GM21360 (cell line): ENCODE data around the gene PPRC1.

Source experiments
- ATAC-seq: cut with Tn5 transposase; IDR thresholded peaks from one replicate; pipeline ENCODE4 v1.9.1; 2021; ENCODE audit warnings: mild to moderate bottlenecking, moderate library complexity; ENCODE audit not compliant: unreplicated experiment

PPRC1 gene, protein sequence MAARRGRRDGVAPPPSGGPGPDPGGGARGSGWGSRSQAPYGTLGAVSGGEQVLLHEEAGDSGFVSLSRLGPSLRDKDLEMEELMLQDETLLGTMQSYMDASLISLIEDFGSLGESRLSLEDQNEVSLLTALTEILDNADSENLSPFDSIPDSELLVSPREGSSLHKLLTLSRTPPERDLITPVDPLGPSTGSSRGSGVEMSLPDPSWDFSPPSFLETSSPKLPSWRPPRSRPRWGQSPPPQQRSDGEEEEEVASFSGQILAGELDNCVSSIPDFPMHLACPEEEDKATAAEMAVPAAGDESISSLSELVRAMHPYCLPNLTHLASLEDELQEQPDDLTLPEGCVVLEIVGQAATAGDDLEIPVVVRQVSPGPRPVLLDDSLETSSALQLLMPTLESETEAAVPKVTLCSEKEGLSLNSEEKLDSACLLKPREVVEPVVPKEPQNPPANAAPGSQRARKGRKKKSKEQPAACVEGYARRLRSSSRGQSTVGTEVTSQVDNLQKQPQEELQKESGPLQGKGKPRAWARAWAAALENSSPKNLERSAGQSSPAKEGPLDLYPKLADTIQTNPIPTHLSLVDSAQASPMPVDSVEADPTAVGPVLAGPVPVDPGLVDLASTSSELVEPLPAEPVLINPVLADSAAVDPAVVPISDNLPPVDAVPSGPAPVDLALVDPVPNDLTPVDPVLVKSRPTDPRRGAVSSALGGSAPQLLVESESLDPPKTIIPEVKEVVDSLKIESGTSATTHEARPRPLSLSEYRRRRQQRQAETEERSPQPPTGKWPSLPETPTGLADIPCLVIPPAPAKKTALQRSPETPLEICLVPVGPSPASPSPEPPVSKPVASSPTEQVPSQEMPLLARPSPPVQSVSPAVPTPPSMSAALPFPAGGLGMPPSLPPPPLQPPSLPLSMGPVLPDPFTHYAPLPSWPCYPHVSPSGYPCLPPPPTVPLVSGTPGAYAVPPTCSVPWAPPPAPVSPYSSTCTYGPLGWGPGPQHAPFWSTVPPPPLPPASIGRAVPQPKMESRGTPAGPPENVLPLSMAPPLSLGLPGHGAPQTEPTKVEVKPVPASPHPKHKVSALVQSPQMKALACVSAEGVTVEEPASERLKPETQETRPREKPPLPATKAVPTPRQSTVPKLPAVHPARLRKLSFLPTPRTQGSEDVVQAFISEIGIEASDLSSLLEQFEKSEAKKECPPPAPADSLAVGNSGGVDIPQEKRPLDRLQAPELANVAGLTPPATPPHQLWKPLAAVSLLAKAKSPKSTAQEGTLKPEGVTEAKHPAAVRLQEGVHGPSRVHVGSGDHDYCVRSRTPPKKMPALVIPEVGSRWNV (N-terminal part only)

DNA sequence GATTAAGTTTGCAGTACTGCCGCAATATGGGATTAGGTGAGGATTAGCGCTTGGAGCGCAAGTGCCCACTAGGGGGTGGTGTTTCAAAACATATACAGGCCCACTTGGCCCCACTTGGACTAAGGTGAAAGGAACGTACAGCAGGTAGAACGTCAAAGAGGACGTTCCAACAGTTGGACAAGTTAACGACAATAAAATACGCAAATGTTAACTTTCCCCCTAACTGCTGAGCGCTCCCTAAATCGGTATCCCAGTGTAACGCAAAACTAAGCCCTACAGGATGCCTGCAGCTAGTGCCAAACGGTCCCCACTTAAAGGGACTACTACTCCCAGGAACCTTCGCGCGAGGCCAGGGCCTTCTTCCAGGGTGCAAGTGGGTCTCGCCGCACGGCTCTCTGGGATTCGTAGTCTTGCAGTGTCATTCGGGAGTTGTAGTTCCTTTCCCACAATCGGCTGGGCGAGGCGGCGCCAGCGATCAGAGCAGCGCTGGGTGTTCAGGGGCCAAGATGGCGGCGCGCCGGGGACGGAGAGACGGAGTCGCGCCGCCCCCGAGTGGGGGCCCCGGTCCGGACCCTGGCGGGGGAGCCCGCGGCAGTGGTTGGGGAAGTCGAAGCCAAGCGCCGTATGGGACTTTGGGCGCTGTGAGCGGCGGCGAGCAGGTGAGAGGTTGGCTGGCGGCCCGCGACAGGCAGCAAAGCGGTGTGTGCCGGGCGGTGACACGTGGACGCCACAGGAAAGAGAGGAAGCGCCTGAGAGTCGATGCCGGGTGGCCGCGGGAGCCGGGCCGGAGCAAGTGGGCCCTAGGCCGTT, at the start of gene PPRC1:
Gene PPRC1, plus strand, starts transcription at position 478 of the 810 bp plus-strand sequence. Its CDS starts 29 bp downstream, at position 507.
- ATAC-seq: peak; percentile 86

DNA sequence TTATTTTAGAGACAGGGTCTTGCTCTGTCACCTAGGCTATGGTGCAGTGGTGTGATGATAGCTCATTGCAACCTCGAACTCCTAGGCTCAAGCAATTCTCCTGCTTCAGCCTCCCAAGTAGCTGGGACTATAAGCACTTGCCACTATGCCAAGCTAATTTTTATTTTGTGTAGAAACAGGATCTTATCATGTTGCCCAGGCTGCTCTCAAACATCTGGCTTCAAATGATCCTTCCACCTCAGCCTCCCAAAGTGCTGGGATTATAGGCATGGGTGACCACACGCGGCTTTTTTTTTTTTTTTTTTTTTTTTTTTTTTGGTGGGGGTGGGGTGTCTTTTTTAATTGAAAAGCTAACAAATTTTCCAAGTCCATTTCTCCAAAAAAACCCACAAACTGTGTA, 49.3 kb upstream of the PPRC1 start:
- no peak for ATAC-seq

DNA sequence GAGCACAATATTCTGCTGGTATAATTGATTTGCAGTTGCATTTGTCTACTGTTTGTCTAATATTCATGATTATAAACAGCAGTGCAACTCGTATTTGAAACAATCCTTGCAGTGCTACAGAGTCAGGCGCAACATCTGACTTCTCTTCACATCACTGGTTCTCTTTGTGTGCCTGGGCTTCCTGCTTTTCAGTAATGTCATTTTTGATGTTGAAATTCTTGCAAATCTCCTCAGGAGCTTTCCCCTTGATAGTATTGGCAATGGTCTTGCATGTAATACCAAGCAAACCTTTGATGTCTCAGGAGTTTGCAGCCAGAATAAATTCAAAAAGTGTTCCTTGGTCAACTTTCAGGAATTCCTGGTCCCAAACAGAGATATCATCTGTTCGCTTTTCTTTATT, 47.5 kb upstream of the PPRC1 start:
- ATAC-seq: no peak

DNA sequence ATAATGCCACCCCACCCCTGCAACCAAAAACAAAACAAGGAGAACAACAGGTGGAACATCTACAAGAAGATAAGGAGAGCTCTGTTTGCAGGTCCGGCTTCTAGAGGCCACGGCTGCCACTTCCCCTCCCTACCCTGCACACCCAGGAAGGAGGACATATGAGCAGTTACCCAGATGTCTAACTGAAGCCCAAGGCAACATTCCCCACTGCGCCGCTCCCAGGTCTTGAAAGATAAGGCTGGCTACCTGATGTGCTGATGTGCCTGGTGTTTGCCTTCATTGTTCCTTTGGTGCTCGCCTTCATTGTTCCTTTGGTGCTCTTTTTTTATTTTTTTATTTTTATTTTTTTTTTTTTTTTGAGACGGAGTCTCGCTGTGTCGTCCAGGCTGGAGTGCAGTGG, 46.6 kb upstream of the PPRC1 start:
- ATAC-seq: no peak

DNA sequence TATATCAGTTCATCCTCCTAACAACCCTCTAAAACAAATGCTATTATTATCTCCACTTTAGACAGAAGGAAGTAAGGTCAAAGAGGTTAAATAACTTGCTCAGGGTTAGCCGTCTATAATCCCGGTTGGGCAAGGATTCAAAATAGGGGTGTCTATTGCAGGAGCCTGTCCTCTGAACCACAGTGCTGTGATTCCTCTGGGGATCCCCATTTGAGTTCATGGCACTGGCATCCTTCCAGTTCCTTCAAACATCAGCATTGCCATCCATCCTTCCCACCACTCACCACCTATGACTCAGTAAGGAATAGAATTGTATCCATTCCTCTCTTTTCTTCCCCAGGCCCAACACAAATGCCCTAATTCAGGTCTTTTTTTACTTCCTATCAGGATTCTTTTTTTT, 42.1 kb upstream of the PPRC1 start:
- ATAC-seq: no peak

DNA sequence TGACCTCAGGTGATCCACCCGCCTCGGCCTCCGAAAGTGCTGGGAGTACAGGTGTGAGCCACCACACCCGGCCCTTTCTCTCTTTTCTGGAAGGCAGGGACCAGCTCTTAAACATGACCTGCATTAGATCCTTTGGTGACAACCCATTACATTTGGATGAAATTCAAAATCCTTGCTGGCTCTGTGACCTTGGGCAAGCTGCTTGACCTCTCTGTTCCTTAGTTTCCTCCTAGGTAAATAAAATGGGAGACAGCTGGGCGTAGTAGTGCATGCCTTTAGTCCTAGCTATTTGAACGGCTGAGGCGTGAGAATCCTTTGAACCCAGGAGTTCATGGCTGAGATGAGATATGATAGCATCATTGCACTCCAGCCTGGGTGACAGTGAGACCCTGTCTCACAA, 36.4 kb upstream of the PPRC1 start:
- no peak for ATAC-seq

DNA sequence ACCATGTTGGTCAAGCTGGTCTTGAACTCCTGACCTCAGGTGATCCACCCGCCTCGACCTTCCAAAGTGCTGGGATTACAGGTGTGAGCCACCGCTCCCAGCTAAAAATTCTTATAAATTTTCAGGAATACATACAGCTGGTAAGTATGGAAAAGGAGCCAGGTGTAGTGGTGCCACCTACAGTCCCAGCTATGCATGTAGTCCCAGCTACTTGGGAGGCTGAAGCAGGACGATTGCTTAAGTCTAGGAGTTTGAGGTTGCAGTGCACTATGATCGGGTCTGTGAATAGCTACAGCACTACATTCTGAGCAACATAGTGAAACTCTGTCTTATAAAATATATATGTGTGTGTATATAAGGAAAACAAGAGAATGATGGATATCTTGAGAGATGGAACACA, 31.7 kb upstream of the PPRC1 start:
- no peak for ATAC-seq

DNA sequence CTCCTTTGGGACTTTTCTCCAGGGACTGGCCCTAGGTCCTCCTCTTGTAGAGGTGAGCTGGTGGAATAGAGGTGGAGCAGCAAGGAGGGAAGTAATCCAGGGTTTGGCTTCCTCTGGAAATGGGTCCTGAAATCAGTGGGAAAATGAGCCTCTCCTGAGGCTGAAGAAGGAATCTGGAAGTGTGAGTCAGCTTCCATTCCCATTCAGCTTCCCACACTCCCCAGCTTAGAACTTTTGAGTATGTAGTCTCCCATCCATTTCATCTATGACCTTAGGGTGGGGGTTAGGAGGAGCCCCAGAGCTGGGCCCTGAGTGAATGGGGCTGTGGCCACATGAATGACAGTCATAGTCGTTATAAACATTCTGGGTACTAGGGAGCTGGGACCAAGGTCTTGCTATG, 30.4 kb upstream of the PPRC1 start:
- no peak for ATAC-seq

DNA sequence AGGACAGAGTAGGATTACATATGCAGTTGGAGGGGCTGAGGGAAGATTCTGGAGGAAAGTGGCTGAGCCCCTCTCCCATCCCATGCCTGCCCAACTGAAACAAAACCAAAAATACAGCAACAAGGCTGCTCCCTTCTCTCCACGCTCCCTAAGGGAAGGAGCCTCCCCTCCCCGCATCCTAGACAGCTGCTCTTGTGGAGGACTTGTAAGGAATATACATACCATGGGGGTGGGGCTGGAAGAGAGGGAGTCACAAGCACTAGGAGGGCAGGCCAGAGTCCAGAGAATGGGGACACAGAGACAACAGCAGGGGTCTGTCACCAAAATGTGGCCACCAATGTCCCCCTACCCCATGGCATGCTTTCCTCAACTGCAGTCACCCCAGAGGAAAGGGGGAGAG, 25.8 kb upstream of the PPRC1 start:
- no peak for ATAC-seq

DNA sequence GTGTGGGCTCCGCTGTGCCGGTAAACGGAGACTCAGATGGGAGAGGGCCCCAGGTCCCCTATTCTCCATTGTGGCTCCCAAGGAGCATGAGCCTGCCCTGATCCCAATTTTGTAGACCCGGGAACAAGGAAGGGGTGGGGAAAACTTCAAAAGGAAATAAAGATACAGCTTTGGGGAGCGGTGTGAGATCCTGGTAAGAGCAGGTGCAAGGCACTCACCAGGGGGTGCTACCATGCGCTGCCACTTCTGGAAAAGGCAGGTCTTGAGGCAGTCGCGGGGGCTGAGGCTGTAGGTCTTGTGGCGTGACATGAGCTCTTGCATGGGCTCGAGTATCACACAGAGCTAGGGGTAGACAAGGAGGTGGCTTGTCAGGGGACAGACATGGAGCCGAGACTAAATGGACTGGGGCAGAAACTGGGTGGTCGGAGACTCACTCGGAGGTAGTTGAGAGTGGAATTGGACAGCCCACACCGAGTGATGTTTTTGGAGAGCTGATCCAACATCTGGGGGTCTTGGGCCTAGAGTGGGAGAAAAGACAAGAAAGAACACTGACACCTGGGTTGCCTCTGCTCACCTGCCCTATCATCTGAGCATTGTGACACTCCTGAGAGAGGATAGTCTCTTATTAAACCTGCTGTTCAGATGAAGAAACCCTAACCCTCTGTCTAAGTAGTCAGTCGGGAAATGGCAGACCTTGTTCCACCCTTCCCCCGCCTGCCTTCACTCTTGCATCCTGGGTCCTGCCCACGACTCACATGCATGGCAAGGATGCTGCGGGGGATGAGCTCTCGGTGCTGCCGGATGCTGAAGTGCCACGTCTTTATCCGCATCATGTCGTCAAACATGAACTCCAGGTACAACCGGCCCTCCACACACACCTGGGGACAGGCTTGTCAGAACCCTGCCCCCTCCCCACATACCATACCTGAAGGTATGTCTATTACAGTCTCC, 23.4 kb upstream of the PPRC1 start:
- no peak for ATAC-seq

DNA sequence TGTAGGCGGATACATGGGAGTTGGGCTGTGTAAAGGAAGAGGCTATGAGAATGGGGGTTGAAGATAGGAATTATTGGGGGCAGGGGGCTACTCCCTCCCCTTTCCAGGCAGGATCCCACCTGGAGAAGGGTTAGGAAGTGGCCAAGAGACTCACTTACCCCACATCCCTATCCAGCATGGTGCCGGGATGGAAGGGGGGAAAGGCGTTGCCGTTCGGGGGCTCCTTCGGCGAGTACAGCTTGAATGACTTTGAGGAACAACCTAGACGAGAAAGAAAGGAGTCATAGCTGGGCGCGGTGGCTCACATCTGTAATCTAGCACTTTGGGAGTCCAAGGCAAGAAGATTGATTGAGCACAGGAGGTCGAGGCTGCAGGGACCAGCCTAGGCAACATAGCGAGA, 21.6 kb upstream of the PPRC1 start:
- no peak for ATAC-seq

DNA sequence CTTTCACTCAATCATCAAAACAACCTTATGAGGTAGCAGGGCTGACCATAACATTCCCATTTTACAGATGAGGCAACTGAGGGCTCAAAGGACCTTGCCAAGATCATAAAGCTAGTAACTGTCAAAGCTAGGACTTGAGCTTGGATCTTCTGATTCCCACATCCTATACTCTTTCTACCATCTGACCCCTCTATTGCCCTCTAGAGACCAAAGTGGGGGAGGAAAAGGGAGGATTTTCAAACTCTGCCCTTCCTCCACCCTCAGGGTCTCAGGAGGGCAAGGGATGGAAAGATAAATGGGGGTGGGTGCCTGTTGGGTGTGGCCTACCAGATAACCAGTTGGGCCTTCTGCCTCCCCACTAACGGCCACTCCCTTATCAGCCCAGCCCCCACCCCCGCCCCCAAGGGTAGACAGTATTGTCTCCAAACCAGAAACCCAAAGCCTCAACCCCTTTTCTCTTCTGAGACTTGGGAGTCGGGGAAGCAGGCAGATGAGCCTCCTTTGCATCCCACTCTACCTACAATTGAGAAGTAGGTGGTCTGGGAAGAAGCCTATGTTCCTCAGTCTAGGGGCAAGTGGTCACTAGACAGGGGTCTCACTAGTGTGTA, 20.5 kb upstream of the PPRC1 start:
- no peak for ATAC-seq

DNA sequence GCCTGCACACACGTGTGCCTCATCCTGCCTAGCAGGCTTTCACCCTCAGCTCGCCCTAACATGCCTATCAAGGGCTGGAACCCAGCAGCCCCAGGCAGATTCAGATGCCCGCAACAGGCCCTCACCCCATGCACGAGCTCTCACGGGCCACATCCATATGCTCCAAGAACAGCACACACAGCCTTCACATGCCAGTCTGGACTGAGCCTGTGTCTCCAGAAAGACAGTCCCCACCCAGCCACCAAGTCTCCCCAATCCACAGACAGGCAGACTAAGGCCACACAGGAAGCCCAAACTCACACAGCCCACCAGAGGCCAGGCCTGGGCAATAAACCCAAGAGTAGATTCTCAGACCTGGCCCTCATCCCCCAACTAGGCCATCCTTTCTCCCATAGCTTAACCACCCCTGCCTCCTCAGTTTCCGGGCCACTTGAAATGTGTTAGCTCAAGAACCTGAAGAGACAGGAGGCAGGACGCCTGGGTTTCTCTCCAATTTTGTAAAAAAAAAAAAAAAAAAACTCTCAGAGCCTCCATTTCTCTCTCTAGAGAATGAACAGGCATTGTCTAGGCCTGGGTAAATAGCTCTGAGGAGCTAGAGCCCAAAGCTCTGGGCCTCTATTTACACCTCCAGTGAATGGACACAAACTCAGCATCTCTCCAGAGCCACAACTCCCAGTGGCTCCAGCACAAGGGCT, 19.4 kb upstream of the PPRC1 start:
- ATAC-seq: no peak

DNA sequence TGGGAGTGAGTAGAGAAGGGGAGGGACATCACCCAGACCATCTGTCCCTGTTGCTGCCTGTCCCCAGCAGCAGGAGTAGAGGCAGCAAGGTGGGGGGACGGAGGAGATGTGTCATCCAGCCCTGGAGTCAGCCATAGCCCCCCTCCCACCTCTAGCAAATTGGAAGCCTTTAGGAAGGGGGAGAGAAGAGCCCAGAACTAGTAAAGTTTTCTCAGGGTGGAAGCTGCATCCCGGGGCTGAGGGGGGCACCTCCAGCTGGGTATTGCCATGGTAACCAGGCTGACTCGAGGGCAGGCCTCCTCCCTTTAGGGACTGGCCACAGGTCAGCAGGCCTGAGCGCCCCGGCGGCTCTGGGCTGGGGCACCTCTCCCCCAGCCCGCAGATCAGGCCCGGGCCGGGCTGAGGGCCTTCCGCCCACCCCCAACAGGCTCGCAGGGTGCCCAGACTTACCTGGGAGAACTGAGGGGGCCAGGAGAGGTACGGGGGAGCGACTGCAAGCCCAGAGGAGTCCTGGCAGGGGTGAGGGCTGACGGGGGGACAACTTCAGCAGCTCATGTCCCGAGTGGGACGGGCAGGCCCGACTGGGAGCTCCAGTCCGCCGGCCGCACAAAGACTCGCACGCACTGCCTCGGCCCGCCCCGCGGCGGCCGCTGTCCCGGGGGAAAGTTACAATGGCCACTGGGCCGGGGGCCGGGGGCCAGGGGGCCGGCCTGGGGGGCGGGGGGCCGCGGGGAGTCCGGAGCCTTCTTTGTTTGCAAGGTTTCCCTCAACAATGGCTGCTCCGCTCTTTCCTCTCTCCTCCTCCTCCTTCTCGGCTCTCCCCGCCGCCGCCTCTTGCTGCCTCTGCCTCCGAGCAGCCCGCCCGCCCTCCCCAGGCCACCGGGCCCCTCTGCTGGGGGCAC, 18.6 kb upstream of the PPRC1 start:
- no peak for ATAC-seq

DNA sequence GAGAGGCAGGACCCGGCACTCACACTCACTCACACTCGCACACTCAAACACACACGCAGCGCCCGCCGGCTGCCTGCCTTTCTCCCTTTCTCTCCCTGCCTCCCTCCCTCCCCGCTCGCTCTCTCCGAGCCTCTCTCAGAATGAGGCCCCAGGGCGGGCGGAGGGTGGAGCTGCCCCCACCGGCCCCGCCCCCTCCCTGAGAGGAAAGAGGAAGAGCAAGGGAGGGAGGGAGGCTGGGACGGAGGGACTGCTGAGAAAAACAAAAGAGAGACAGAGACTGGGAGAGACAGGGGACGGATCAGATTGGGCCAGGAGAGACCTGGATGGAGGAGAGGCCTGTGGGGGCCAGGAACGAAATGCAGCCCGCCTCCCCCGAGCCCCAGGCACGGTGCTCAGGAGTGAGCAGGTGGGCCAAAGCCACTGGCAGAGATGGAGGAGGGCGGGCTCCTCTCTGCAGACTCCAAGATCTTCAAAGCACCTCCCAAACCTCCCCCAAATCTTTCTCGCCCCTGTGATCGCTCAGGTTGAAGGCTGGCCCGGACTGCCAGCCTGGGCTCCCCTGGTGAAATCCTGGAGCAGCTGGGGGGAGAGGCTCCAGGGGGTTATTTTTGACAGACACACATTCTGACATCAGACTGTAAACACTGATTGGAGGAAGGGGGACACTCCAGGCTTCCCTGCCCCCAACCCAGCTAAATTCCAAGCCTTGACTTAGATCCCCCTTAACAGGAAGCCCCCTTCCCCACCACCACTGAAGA, 17.8 kb upstream of the PPRC1 start:
- ATAC-seq: peak; percentile 59

DNA sequence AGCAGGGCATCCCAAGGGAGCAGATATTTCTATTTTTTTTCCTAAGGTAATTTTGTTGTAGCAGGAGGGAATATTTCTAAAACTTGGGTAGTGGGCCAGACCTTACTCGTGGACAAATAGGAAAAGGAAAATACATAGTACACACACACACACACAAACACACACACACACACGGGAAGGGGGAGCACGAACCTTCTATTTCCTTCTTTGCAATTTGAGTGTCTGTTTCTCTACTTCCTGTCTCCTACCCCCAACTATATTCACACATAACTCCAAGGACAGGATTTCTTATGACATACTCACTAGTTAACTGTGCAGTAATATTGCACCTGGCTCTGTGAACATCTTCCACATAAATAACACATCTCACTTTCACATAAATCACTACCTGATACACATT, 17.1 kb upstream of the PPRC1 start:
- ATAC-seq: no peak
